K562 (cell line): ENCODE data around the gene CCDC9B.

ENCODE experiments used
- BCL6 ChIP-seq: fragments of 250-450 bp; sonication (Bioruptor Pico); IDR thresholded peaks from 2 replicates; pipeline ENCODE4 v1.4.0; 2020
- E2F1 ChIP-seq: sonication (generic); formaldehyde crosslinking; IDR thresholded peaks from 2 replicates; pipeline ENCODE4 v1.8.1; 2023; ENCODE audit warnings: mild to moderate bottlenecking, missing genetic modification reagents, moderate library complexity
- EGR1 ChIP-seq: fragments of 450-650 bp; conservative IDR thresholded peaks from 2 replicates; pipeline ENCODE4 v1.6.1; 2017; ENCODE audit warnings: mild to moderate bottlenecking
- GABPB1 ChIP-seq: sonication (generic); formaldehyde crosslinking; IDR thresholded peaks from 2 replicates; pipeline ENCODE4 v1.8.0; 2022; ENCODE audit warnings: mild to moderate bottlenecking, missing genetic modification reagents
- IRF1 ChIP-seq: sonication (generic); formaldehyde crosslinking; IDR thresholded peaks from 2 replicates; pipeline ENCODE4 v1.8.0; 2022; ENCODE audit warnings: missing genetic modification reagents, mild to moderate bottlenecking, borderline replicate concordance
- MBD2 ChIP-seq: sonication (generic); IDR thresholded peaks from 2 replicates; pipeline ENCODE4 v1.6.1; 2016; ENCODE audit warnings: low read depth, borderline replicate concordance
- PML ChIP-seq: IDR thresholded peaks from 2 replicates; pipeline ENCODE4 v1.6.1; 2012; ENCODE audit warnings: low read length, inconsistent platforms
- POLR2A ChIP-seq: fragments of 450-650 bp; conservative IDR thresholded peaks from 2 replicates; pipeline ENCODE4 v1.6.1; 2016
- ZNF408 ChIP-seq: fragments of 250-450 bp; sonication (Bioruptor Pico); IDR thresholded peaks from 2 replicates; pipeline ENCODE4 v1.4.0; 2020; ENCODE audit warnings: low read depth, mild to moderate bottlenecking, moderate library complexity
- TF ChIP-seq, protein P1 (sequence below), 3 experiments: IDR thresholded peaks in 2 of 3; conservative IDR thresholded peaks in 1 of 3; 2 replicates each; pipeline ENCODE4 v1.5.1; 2011 to 2012; ENCODE audit warnings: low read length in 3 of 3, mild to moderate bottlenecking in 3 of 3, control low read depth in 2 of 3, improper control_type of control experiment in 1 of 3, inconsistent platforms in 1 of 3, low read depth in 1 of 3, mixed read lengths in 1 of 3, moderate library complexity in 1 of 3; ENCODE audit not compliant: insufficient read depth in 2 of 3

DNA sequence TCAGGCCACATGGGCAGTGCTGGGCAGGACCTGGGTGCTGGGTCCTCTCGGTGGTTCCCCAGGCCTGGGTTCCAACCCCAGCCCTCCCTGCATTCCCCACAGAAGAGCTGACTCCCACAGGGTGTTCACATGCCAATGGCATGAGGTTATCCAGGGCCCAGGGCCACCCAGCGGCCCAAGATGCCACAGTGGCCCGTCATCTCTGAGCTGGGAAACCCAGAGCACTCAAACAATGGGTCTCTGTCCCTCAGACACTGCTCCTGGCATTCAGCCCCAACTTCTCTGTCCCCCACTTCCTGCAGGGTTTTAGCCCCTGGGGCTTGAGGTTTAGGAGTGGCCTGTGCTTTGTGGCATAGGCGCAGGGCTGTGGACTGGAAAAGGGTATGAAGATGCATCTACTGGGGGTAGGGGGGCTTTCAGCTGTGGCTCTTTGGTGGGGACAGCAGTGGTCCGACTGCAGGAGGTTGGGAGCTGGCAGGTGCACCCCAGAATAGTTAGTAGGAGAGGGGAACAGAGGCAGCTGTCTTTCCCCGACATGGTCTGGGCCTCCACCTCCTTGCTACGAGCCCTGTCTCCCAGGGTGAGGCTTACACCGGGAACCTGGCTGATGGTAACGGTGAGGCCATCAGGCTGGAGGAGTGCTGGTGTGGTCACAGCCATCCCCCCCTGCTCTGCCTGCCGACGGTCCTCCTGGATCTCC, 1.7 kb downstream of the CCDC9B start:
- no peak for TF ChIP-seq MBD2
- TF ChIP-seq GABPB1 (CRISPR knock-in tag), result no peak
- TF ChIP-seq PML, result no peak
- no peak for TF ChIP-seq IRF1 (CRISPR knock-in tag)
- TF ChIP-seq E2F1, result no peak
- TF ChIP-seq, protein P1, sequence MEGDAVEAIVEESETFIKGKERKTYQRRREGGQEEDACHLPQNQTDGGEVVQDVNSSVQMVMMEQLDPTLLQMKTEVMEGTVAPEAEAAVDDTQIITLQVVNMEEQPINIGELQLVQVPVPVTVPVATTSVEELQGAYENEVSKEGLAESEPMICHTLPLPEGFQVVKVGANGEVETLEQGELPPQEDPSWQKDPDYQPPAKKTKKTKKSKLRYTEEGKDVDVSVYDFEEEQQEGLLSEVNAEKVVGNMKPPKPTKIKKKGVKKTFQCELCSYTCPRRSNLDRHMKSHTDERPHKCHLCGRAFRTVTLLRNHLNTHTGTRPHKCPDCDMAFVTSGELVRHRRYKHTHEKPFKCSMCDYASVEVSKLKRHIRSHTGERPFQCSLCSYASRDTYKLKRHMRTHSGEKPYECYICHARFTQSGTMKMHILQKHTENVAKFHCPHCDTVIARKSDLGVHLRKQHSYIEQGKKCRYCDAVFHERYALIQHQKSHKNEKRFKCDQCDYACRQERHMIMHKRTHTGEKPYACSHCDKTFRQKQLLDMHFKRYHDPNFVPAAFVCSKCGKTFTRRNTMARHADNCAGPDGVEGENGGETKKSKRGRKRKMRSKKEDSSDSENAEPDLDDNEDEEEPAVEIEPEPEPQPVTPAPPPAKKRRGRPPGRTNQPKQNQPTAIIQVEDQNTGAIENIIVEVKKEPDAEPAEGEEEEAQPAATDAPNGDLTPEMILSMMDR (IDR thresholded peaks at IDR 0.05 in 2 of 3, conservative IDR thresholded peaks at IDR 0.05 in 1 of 3; ENCODE audit: insufficient read depth in 2 of 3, low read depth in 1 of 3, low read length in 3 of 3), result no peak
- TF ChIP-seq EGR1, result no peak
- no peak for TF ChIP-seq POLR2A
- TF ChIP-seq ZNF408 (CRISPR knock-in tag), result no peak
- no peak for TF ChIP-seq BCL6 (CRISPR knock-in tag)
